HFF-Myc (cell line): Measurements from ENCODE around the gene AGBL5.

ENCODE experiments used
- DNase-seq: peaks from one replicate; pipeline ENCODE4 v3.0.0-alpha.2; 2011; ENCODE audit warnings: low read depth; ENCODE audit errors: extremely low read depth
- H3K4me3 ChIP-seq: replicated peaks from 2 replicates; pipeline ENCODE4 v1.5.1; 2011; ENCODE audit warnings: low read depth, mild to moderate bottlenecking, control low read depth, low read length
- CTCF ChIP-seq: IDR thresholded peaks from 2 replicates; pipeline ENCODE4 v1.5.1; 2012; ENCODE audit warnings: mild to moderate bottlenecking, low read depth, low read length, control low read depth; ENCODE audit errors: missing control alignments

Gene AGBL5

DNA sequence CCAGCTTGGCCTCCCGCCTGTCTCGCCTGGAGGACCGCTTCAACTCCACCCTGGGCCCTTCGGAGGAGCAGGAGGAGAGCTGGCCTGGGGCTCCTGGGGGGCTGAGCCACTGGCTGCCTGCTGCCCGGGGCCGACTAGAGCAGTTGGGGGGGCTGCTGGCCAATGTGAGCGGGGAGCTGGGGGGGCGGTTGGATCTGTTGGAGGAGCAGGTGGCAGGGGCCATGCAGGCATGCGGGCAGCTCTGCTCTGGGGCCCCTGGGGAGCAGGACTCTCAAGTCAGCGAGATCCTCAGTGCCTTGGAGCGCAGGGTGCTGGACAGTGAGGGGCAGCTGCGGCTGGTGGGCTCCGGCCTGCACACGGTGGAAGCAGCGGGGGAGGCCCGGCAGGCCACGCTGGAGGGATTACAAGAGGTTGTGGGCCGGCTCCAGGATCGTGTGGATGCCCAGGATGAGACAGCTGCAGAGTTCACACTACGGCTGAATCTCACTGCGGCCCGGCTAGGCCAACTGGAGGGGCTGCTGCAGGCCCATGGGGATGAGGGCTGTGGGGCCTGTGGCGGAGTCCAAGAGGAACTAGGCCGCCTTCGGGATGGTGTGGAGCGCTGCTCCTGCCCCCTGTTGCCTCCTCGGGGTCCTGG, 31.4 kb downstream of the AGBL5 start:
- no peak overlapping the region for H3K4me3 ChIP-seq
- TF ChIP-seq CTCF: no peak

DNA sequence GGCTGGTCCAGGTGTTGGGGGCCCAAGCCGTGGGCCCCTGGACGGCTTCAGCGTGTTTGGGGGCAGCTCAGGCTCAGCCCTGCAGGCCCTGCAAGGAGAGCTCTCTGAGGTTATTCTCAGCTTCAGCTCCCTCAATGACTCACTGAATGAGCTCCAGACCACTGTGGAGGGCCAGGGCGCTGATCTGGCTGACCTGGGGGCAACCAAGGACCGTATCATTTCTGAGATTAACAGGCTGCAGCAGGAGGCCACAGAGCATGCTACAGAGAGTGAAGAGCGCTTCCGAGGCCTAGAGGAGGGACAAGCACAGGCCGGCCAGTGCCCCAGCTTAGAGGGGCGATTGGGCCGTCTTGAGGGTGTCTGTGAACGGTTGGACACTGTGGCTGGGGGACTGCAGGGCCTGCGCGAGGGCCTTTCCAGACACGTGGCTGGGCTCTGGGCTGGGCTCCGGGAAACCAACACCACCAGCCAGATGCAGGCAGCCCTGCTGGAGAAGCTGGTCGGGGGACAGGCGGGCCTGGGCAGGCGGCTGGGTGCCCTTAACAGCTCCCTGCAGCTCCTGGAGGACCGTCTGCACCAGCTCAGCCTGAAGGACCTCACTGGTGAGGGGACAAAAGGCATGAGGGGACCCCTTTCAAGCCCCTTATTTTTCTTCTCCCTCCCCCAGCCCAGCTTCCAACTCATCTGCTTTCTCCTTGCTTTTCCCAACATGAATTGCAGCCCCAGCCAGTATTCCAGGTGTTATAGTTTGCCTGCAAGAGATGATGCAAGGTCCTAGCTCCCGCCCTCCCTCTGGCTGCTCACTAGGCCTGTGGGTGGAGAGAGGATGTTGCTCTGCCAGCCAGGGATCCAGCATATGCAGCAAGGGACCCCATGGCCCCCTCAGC, 32.2 kb downstream of the AGBL5 start:
- no peak for DNase-seq
- no peak overlapping the region for H3K4me3 ChIP-seq
- no peak for TF ChIP-seq CTCF

More for the DNA sequence above, 31.4 kb downstream of the AGBL5 start:
- DNase-seq: no peak

DNA sequence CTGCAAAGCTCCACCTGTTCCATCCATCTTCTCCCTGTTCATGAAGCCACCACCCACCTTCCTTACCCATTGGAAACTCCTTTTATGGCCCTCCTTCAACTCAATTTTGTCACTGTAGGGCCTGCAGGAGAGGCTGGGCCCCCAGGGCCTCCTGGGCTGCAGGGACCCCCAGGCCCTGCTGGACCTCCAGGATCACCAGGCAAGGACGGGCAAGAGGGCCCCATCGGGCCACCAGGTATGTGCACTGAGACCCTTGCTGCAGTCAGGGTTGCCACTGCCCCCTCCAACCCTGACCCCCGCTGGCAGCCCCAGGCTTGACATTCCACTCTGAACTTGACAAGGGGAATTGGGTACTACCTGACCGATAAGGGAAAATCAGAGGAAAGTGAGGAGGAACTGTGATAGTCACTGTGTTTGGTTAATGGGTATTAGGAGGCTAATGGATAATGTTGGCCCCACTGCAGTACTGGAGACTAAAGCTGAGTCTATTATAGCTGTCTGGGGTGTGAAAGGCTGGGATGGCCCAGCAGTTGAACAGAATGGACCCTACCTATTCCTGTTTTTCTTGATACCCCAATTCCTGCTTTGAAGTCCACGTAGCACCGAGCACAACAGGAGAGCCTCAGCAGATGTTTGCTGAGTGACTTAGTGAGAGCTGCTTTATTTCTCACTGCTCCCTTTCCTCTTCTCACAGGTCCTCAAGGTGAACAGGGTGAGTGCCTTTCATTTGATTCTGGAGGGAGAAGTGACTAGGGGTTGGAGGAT, 33.0 kb downstream of the AGBL5 start:
- no peak for TF ChIP-seq CTCF
- DNase-seq: no peak
- no peak overlapping the region for H3K4me3 ChIP-seq

DNA sequence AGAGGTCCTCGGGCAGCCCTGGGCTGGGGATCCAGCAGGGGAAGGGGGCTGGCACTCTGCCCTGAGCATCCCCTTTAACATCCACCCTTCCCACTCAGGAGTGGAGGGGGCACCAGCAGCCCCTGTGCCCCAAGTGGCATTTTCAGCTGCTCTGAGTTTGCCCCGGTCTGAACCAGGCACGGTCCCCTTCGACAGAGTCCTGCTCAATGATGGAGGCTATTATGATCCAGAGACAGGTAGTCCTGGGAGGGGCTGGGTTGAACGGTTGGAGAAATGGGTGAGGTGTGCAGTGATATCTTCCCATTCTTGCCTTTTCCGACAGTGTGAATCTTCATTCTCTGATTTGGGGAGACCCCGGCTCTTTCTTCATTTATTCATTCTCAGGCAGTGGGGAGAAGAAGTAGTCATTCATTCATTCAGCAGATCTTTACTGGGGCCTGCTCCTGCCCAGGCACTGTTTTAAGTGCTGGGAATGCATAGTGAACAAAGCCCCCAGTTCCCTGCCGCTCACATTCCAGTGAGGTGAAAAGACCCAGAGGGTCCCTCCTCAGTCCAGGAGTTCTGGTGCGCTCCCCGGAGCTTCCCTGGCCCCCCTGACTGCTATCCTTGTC, 33.7 kb downstream of the AGBL5 start:
- TF ChIP-seq CTCF: no peak
- no peak for DNase-seq
- H3K4me3 ChIP-seq: peak overlapping the region; percentile 39

DNA sequence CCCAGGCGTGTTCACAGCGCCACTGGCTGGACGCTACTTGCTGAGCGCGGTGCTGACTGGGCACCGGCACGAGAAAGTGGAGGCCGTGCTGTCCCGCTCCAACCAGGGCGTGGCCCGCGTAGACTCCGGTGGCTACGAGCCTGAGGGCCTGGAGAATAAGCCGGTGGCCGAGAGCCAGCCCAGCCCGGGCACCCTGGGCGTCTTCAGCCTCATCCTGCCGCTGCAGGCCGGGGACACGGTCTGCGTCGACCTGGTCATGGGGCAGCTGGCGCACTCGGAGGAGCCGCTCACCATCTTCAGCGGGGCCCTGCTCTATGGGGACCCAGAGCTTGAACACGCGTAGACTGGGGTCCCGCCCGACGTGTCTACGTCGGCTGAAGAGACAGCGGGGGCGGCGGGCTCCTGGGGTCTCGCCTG, 34.2 kb downstream of the AGBL5 start:
- peak overlapping the region; percentile 39 for H3K4me3 ChIP-seq
- peak; percentile 40 for TF ChIP-seq CTCF
- DNase-seq: no peak

DNA sequence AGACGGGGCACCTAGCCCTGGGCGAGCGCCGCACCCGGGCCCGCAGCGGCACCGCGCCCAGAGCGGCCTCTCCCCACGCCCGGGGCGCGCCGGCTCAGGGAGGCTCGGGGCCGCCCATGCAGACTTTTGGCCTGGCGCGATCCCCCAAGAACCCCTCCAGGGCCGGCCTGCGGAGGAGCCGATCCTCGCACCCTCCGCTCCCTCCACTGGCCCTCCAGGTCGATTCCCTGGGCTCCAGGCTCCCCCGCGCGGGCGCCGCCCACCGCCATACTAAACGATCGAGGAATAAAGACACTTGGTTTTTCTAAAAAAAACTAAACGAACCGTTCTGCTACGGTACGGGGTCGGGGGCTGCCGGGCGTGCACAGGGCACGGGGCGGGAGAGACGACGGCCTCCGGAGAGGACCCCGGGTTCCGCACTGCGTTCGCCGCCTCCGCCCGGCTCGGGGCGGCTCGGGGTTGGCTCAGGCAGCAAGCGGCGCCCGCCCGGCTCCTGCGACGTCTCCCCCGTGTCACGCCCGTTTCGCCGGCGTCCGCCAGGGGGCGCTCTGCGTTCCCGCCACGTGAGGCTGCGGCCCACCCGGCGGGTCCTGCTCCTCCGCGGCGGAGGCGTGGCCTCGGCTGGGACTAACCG, 34.7 kb downstream of the AGBL5 start:
- no peak for DNase-seq
- peak overlapping the region; percentile 60 for H3K4me3 ChIP-seq
- peak; percentile 61 for TF ChIP-seq CTCF
